Stimulated activated CD4-positive, alpha-beta T cell treated with anti-CD3 and anti-CD28 coated beads, Interleukin-1b, Interleukin-23, amount 100 ng/mL, for 24 hours (primary cell): ENCODE measurements around the gene SMAD4.
A peak's percentile ranks its signal among the peaks of the same experiment; 100 is the strongest.
"Not testable (repeated sequence)": the region's sequence is repeated elsewhere in the genome, so short reads cannot be mapped to it uniquely, and the experiment has no call there.

Experiments
- DNase-seq, 4 experiments: peaks; one replicate each; pipeline ENCODE4 v3.0.0-alpha.2; 2020; ENCODE audit warnings: low read depth in 4 of 4, low spot score in 1 of 4

Gene SMAD4

DNA sequence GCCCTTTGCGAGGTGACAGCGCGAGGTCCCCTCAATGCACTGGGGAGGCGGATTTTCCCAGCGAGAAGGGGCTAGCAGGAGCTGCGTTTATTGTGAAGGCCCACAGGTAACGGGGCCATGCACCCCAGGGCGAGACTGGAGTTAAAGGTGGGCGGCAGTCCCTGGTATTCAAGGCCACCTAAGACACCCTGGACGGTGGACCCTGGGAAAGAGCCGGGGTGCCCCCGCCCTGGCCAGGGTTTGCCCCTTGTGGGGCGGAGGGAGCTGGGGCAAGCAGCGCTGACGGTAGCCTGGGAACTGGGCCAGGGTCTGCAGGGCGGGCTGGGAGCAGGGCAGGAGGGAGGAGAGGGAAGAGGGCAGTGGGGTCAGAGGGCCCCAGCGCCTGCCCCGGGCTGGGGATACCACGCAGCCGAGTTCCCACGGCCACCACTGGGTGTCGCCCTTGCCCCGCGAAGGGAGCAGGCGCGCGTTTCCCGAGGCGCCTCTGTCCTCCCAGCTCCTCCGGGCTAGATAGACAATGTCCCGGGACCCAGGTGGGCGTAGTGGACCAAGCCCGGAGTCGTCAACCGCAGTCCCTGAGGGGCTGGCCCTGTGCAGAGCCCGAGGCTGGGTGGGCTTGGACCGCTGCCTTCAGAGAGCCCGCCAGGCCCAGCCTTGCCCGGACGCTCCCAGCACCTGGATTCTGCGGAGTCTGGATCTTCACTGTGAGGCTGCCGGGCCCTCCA, 80.2 kb downstream of the SMAD4 start:
- peak; percentile 59 to 73 (median 65) for DNase-seq

DNA sequence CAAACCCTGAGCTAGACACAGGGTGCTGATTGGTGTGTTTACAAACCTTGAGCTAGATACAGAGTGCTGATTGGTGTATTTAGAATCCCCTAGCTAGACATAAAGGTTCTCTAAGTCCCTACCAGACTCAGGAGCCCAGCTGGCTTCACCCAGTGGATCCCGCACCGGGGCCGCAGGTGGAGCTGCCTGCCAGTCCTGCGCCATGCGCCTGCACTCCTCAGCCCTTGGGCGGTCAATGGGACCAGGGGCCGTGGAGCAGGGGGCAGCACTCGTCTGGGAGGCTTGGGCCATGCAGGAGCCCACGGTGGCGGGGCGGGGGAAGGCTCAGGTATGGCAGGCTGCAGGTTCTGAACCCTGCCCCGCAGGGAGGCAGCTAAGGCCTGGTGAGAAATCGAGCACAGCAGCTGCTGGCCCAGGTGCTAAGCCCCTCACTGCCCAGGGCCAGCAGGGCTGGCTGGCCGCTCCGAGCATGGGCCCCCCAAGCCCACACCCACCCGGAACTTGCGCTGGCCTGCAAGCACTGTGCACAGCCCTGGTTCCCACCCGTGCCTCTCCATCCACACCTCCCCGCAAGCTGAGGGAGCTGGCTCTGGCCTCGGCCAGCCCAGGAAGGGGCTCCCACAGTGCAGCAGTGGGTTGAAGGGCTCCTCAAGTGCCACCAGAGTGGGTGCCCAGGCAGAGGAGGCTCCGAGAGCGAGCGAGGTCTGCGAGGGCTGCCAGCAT, 81.8 kb downstream of the SMAD4 start:
- DNase-seq: not testable (repeated sequence)

DNA sequence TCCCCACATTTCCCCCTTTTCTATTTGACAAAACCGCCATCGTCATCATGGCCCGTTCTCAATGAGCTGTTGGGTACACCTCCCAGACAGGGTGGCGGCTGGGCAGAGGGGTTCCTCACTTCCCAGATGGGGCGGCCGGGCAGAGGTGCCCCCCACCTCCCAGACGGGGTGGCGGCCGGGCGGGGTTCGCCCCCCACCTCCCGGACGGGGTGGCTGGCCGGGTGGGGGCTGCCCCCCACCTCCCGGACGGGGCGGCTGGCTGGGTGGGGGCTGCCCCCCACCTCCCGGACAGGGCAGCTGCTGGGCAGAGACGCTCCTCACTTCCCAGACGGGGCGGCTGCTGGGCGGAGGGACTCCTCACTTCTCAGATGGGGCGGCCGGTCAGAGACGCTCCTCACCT, 87.0 kb downstream of the SMAD4 start:
- not testable (repeated sequence) for DNase-seq

DNA sequence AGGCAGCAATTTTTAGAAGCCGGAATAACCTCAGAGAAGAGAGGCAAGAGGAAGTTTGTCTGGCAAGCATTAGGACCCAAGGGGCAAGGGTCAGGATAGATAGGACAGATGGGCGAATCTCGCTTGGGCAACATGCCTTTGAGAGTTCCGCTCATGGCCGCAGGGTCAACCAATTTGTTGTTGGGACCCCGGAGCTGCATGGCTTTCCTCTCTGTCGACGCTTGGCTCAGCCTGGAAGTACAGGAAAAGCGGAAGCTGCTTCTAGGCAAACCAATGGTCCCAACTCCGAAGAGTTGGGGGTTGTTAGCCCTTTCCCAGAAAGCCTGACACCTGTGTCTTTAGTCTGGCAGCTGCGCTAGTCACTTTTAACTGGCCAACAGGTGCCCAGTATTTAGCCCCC, 89.5 kb downstream of the SMAD4 start:
- not testable (repeated sequence) for DNase-seq

DNA sequence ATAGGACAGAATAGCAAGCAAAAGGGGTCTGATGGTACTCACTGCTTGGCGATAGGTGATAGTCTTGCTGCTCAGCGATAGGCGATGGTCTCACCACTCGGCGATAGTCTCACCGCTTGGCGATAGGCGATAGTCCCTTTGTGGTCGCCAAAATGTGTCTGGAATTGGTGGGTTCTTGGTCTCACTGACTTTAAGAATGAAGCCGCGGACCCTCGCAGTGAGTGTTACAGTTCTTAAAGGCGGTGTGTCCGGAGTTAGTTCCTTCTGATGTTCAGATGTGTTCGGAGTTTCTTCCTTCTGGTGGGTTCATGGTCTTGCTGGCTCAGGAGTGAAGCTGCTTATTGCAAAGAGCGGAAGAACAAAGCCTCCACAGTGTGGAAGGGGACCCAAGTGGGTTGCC, 90.0 kb downstream of the SMAD4 start:
- not testable (repeated sequence) for DNase-seq

DNA sequence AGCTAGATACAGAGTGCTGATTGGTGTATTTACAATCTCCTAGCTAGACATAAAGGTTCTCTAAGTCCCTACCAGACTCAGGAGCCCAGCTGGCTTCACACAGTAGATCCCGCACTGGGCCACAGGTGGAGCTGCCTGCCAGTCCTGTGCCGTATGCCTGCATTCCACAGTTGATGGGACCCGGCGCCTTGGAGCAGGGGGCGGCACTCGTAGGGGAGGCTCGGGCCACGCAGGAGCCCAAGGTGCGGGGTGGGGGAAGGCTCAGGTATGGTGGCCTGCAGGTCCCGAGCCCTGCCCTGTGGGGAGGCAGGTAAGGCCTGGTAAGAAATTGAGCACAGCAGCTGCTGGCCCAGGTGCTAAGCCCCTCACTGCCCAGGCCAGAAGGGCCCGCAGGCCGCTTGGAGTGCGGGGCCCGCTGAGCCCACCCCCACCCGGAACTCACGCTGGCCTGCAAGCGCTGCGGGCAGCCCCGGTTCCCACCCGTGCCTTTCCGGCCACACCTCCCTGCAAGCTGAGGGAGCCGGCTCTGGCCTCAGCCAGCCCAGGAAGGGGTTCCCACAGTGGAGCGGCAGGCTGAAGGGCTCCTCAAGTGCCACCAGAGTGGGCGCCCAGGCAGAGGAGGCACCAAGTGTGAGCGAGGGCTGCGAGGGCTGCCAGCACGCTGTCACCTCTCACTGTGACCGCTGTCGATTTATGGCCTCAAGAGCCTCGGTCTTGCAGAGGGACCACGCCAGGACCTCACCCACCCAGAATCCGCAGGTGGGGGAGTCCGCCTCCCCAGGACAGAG, 91.0 kb downstream of the SMAD4 start:
- no peak for DNase-seq

DNA sequence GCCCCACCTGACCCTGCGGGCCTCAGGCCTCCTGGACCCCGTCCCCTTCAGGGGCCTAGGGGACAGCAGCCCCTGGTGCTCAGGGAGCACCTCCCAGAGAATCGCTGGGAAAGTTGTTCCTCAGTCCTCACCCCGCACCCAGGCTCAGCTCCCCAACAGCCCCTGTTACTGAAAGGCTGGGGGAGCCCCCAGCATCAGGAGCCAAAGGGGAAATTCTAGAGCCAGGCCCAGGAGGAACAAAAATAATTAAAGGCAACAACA, 91.5 kb downstream of the SMAD4 start:
- no peak for DNase-seq

DNA sequence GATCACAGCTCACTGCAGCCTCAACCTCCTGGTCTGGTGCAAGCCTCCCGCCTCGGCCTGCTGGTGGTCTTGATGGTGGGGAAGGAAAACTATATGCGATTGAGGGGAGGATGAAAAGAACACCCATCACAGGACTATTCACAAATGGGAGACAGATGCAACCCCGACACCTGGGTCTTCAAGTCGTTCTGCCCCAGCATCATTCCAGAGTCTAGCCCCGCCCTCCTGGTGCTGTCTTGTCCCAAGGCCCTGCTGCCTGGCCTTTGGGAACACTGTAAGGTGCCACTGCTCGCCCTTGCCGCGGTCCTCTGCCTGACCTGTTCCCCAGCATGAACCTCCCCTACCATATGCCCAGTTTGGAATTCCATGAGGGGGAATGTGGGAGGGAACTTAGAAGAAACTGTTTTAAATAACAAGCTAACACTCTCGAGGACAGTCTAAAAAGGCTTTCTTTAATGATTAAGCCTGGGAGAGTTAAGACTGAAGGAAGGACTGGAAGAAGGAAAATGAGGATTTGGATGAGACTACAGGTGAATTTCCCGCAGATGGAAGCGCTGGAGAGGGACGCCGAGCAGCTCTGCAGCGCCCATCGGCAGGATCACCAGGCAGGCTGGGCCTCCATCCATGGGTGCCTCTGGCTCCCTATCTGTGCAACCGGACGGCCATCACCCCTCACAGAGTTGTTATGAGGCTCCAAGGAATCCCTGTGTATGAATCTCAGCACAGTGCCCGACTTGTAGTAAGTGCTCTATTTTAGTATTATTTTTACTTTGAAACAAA, 92.4 kb downstream of the SMAD4 start:
- DNase-seq: no peak

DNA sequence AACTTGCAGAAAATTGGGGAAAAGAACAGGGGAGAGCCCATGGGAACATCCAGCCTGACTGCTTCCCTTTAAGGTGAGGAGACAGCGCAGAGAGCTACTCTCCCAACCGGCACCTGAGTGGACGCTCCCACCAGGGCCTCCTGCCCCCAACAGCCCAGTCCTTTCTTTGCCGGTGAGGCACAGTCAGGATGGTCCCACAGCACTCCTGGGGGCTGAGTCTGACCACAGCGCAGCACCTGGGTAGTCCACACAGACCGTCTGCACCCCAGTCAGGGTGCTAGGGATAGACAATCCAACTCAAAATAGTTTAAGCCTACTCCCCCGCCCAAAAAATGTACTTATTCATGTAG, 93.0 kb downstream of the SMAD4 start:
- DNase-seq: no peak

DNA sequence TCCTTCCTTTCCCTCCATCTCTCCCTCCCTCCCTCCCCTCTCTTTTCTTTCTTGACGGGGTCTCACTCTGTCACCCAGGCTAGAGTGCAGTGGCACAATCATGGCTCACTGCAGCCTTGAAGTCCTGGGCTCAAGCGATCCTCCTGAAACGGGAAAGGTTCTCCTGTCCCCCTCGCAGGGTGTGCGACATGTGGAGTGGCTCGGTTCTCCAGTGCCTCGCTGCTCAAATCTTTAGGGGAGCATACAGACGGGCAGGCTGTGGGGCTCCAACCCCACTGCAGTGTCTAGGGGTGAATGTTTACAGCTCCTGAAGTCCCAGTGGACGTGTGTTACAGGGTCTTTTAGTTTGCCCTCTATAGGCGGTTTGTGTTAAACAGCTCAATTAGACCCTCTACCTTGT, 93.5 kb downstream of the SMAD4 start:
- DNase-seq: no peak

DNA sequence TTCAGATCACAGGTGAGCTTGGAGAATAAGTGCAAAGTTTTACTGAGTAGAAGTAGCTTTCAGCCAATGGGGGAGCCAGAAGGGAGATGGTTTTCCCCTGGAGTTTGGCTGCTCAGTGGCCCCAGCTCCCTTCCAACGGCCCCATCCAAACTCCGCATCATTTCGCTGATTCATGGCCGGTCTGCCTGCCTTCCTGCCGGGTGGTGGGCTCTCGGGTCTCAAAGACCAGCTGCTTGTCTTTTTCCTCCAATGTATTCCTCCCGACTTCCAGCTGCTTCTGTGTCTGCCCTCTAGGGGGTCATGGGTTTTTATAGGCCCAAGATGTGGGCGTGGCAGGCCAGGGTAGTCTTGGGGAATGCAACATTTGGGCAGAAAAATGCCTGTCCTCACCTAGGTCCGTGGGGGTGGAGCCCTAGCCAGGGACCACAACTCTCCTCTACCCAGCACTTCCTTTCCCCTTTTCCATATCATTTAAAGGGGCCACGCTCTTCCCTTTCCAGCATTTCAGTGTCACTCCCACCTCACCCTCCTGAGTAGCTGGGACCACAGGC, 94.0 kb downstream of the SMAD4 start:
- no peak for DNase-seq

DNA sequence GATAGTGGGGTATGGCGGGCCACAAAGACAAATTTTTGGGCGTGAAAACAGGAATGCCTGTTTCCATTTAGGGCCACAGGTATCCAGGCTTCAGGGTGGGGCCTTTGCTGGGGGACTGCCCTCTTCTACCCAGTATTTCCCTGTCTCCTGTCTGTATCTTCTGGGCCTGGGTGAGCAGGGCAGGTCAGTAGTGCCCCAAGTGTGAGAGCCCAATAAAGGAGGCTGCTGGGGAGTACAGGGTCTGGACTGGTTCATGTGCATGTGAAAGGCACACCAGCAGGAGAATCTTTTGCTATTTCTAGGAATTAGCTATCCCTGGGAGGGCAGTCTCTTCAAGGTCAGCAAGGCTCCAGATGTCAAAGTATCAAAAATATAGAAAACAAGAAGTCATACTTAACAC, 96.0 kb downstream of the SMAD4 start:
- no peak for DNase-seq

DNA sequence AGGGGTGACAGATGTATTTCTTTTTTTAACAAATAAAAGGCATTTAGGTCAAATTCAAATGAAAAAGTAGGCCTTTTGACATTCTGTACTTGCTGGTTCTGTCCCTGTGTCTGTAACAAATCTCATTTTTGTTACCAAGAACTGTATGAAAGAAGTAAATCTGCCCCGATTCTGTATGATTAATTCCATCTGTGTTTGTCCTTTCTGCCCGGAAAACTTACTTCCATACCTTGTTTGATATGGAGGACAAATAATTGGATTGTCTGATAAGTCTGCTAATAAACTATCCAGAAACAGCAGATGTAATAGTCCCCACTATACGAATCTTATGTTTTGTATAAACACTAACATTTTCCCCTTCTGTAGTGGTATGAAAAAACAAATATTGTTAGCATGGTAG, 97.7 kb downstream of the SMAD4 start:
- no peak for DNase-seq

DNA sequence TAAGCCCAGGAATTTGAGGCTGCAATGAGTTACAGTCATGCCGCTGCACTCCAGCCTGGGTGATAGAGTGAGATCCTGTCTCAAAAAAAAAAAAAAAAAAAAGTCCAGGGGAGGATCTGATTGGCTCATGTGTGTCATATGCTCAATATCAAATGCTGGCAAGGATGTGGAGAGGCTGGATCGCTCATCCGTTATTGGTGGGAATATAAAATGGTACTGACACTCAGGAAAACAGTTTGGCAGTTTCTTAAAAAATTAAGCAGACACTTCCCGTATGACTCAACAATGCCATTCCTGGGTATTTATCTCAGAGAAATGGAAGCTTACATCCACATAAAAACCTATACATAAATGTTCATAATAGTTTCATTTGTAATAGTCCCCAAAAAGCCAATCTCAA, 98.5 kb downstream of the SMAD4 start:
- DNase-seq: no peak

DNA sequence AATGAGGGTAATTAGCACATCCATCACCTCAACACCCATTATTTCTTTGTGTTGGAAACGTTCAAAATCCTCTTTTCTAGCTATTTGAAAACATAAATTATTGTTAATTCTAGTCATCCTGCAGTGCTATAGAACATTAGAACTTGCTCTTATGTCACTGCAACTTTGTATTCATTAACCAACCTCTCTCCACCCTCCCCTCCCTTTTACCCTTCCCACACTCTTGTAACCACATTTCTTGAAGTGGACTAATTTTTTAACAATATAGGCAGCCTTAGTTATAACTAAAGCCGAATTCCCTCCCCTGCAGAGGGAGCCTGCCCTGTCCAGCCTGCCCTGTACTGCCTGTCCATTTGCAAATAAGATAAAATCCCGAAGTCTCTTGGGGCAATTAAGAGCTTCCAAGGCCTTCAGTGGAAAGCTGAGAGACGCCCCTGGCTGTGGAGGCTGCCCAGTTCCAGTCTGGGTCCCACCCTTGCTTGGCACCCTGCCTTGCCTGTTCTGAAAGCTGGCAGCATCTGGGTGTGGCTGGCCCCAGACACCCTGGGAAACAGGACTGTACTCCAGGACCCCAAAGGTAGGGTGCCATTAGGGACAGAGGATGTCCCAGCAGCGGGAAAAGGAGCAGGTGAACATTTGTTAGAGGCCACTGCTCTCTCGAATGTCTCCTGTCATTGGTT, 102.4 kb downstream of the SMAD4 start:
- DNase-seq: no peak

DNA sequence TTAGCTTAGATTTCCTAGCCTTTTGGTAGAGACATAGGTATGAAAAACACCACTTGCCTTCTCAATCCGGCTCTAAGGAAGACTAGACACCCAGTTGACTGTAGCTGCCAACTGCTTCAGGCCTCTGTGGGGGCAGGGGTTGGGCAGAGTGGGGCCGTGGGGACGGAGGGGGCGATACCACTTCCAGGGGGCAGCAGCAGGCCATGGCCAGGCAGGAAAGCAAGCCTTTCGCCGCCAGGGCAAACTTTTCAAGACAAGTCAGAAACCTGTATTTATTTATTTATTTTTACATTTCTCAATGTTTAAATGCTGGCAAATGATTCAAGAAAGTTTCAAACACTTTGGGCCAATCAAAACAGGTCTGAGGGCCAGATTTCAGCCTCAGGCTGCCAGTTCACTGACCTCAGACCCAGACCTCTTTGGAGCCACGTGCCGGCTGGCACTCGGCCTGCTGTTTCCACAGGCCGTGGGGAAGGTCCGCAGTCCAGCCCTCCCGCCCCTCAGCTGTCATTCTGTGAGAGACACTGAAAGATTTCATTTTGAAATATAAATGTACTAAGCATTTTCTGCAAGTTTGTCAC, 103.7 kb downstream of the SMAD4 start:
- no peak for DNase-seq
